GM19463 (cell line): ENCODE data around the gene DDI1.

ENCODE experiments used
- ATAC-seq: cut with Tn5 transposase; IDR thresholded peaks from one replicate; pipeline ENCODE4 v1.9.1; 2021; ENCODE audit warnings: mild to moderate bottlenecking, moderate library complexity; ENCODE audit not compliant: unreplicated experiment

Gene DDI1

GRCh38 chr11:104036588-104036987, at the start of gene DDI1:
TSS of gene DDI1 (plus strand) at chr11:104036640. CDS start at chr11:104036823, 183 bp downstream.
- no peak for ATAC-seq

- no peak for ATAC-seq
Measured at GRCh38 chr11:103987629-103988594, 48.5 kb upstream of the DDI1 start.

GRCh38 chr11:103988595-103988969, 47.9 kb upstream of the DDI1 start:
- no peak for ATAC-seq

- no peak for ATAC-seq
Measured at GRCh38 chr11:103993507-103993906, 42.9 kb upstream of the DDI1 start.

GRCh38 chr11:103994094-103994493, 42.3 kb upstream of the DDI1 start:
- ATAC-seq = no peak

- no peak for ATAC-seq
Measured at GRCh38 chr11:103994518-103994917, 41.9 kb upstream of the DDI1 start.

- no peak for ATAC-seq
Measured at GRCh38 chr11:103995896-103996295, 40.5 kb upstream of the DDI1 start.

- peak; percentile 74 for ATAC-seq
Measured at GRCh38 chr11:103997082-103997481, 39.4 kb upstream of the DDI1 start.

- no peak for ATAC-seq
Measured at GRCh38 chr11:103998826-103999508, 37.5 kb upstream of the DDI1 start.

- no peak for ATAC-seq
Measured at GRCh38 chr11:104000798-104001197, 35.6 kb upstream of the DDI1 start.

- no peak for ATAC-seq
Measured at GRCh38 chr11:104001561-104002056, 34.8 kb upstream of the DDI1 start.

- ATAC-seq = no peak
Measured at GRCh38 chr11:104003491-104003890, 32.9 kb upstream of the DDI1 start.

GRCh38 chr11:104005234-104005855, 31.1 kb upstream of the DDI1 start:
- no peak for ATAC-seq

- no peak for ATAC-seq
Measured at GRCh38 chr11:104009744-104010143, 26.7 kb upstream of the DDI1 start.

GRCh38 chr11:104011044-104011443, 25.4 kb upstream of the DDI1 start:
- no peak for ATAC-seq

- ATAC-seq = peak; percentile 90
Measured at GRCh38 chr11:104015649-104016415, 20.6 kb upstream of the DDI1 start.

GRCh38 chr11:104024572-104024971, 11.9 kb upstream of the DDI1 start:
- no peak for ATAC-seq

- no peak for ATAC-seq
Measured at GRCh38 chr11:104028476-104029263, 7.8 kb upstream of the DDI1 start.

GRCh38 chr11:104033134-104033533, 3.3 kb upstream of the DDI1 start:
- ATAC-seq = no peak

GRCh38 chr11:104033561-104033960, 2.9 kb upstream of the DDI1 start:
- ATAC-seq = no peak
